CD8-positive, alpha-beta memory T cell (primary cell): Measurements from ENCODE around the gene SLC39A5. TPM values are rescaled to one million over a fixed set of nuclear protein-coding genes. Genes with fewer than 3 reads are reported as not detected.
"Not testable (repeated sequence)": the region's sequence is repeated elsewhere in the genome, so short reads cannot be mapped to it uniquely, and the experiment has no call there.

Source experiments
- CTCF ChIA-PET: fragments of 350-600 bp; sonication (Branson Sonifier 250); formaldehyde crosslinking; loops from one replicate; lab custom pipeline; 2021; ENCODE audit warnings: antibody characterized with exemption; lab: Charles Lee
- POLR2A ChIA-PET: fragments of 350-600 bp; sonication (Branson Sonifier 250); formaldehyde crosslinking; loops from one replicate; lab custom pipeline; 2021; ENCODE audit warnings: antibody characterized with exemption; lab: Charles Lee
- DNase-seq, 5 donors: peaks; one replicate each; pipeline versions ENCODE4 v3.0.0 to v3.0.0-alpha.2; 2020 to 2022; ENCODE audit warnings: mixed read lengths in 1 of 5
- H3K27ac ChIP-seq: one replicate; pipeline ENCODE4 v1.7.0; 2013; ENCODE audit warnings: low read depth, mild to moderate bottlenecking, low read length, moderate library complexity
- H3K27me3 ChIP-seq: 2 replicates; pipeline ENCODE4 v1.7.0; 2013; ENCODE audit warnings: low read length, mild to moderate bottlenecking; ENCODE audit not compliant: insufficient read depth, poor library complexity, severe bottlenecking
- H3K36me3 ChIP-seq: 2 replicates; pipeline ENCODE4 v1.7.0; 2013; ENCODE audit warnings: mild to moderate bottlenecking, low read length, moderate library complexity; ENCODE audit not compliant: insufficient read depth
- H3K4me1 ChIP-seq: 2 replicates; pipeline ENCODE4 v1.7.0; 2013; ENCODE audit warnings: mild to moderate bottlenecking, low read length, moderate library complexity; ENCODE audit not compliant: insufficient read depth
- H3K4me3 ChIP-seq: 2 replicates; pipeline ENCODE4 v1.7.0; 2013; ENCODE audit warnings: mild to moderate bottlenecking, low read length
- H3K9me3 ChIP-seq: 2 replicates; pipeline ENCODE4 v1.7.0; 2013; ENCODE audit warnings: mild to moderate bottlenecking, low read length
- H3K27ac Mint-ChIP-seq, 8 donors: one replicate each; pipeline ENCODE4 v1.8.0; 2020 to 2021; ENCODE audit warnings: mixed read lengths in 8 of 8, mild to moderate bottlenecking in 6 of 8, inconsistent platforms in 3 of 8, moderate library complexity in 3 of 8
- H3K27me3 Mint-ChIP-seq, 2 donors: one replicate each; pipeline ENCODE4 v1.8.0; 2020 to 2021; ENCODE audit warnings: mixed read lengths in 2 of 2, mild to moderate bottlenecking in 1 of 2, moderate library complexity in 1 of 2
- H3K36me3 Mint-ChIP-seq, 3 donors: one replicate each; pipeline ENCODE4 v1.8.0; 2020 to 2021; ENCODE audit warnings: mixed read lengths in 3 of 3, inconsistent platforms in 1 of 3, mild to moderate bottlenecking in 1 of 3
- H3K4me1 Mint-ChIP-seq, 3 donors: one replicate each; pipeline ENCODE4 v1.8.0; 2020 to 2021; ENCODE audit warnings: mixed read lengths in 3 of 3, inconsistent platforms in 1 of 3, mild to moderate bottlenecking in 1 of 3
- H3K4me3 Mint-ChIP-seq, 7 donors: one replicate each; pipeline ENCODE4 v1.8.0; 2020 to 2021; ENCODE audit warnings: mixed read lengths in 7 of 7, mild to moderate bottlenecking in 6 of 7, moderate library complexity in 4 of 7, inconsistent platforms in 2 of 7
- H3K9me3 Mint-ChIP-seq, 5 donors: one replicate each; pipeline ENCODE4 v1.8.0; 2020 to 2022; ENCODE audit warnings: mixed read lengths in 5 of 5, mild to moderate bottlenecking in 3 of 5, moderate library complexity in 2 of 5, inconsistent platforms in 1 of 5
- polyA plus RNA-seq: library from polyadenylated mRNA; unstranded; fragments of 300-500 nt; fragmentation: Illumina TruSeq; gene quantifications from one replicate; pipeline ENCODE4 v1.2.3, GENCODE V29; 2021
- total RNA-seq, 2 experiments: library from RNA; stranded (reverse); gene quantifications; one replicate each; pipeline ENCODE4 v1.2.3, GENCODE V29; 2021

SLC39A5 gene
- total and polyA plus RNA-seq, 3 experiments from 2014 or later: 0.35 to 0.62 TPM; not detected in 1

DNA sequence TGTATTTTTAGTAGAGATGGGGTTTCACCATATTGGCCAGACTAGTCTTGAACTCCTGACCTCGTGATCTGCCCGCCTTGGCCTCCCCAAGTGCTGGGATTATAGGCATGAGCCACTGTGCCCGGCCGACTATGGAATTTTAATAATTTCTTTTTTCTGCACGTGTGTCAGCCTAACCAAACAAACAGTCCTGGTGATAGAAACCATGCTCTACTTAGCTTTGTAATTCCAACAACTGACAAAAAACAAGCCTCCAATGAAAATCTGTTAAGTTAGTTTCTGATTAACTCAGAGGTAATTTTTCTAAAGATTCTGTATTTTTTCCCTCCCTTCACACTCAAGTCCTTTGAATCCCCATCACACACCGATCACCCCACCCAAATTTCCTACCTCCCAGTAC is 52.2 kb downstream of the SLC39A5 start:
- Histone ChIP-seq H3K36me3 (peaks cover 54% of the 10 kb centered on the region), H3K27me3 (no peaks in the 10 kb centered on the region), H3K9me3 (no peaks in the 10 kb centered on the region), H3K27ac (no peak overlapping the region), H3K4me1 (no peaks in the 10 kb centered on the region), H3K4me3 (no peak overlapping the region)
- Mint-ChIP-seq H3K9me3 (no peaks in the 10 kb centered on the region), H3K27ac (peak overlapping the region in 5 of 8 donors; percentile 37 to 75 (median 61)), H3K4me3 (no peak overlapping the region), H3K27me3 (no peaks in the 10 kb centered on the region), H3K36me3 (peaks cover 14 to 66% (median 15%) of the 10 kb centered on the region in 3 donors), H3K4me1 (peaks cover 5 to 9% (median 6%) of the 10 kb centered on the region in 3 donors)
- POLR2A ChIA-PET: no interaction called here
- DNase-seq: no peak
- CTCF ChIA-PET: no interaction called here

- POLR2A ChIA-PET: no interaction called here
- Histone ChIP-seq H3K27ac (no peak overlapping the region), H3K36me3 (peaks cover 54% of the 10 kb centered on the region), H3K4me3 (no peak overlapping the region), H3K9me3 (no peaks in the 10 kb centered on the region), H3K27me3 (no peaks in the 10 kb centered on the region), H3K4me1 (no peaks in the 10 kb centered on the region)
- CTCF ChIA-PET: no interaction called here
- Mint-ChIP-seq H3K4me1 (peaks cover 5 to 9% (median 6%) of the 10 kb centered on the region in 3 donors), H3K36me3 (peaks cover 14 to 65% (median 15%) of the 10 kb centered on the region in 3 donors), H3K4me3 (no peak overlapping the region), H3K9me3 (no peaks in the 10 kb centered on the region), H3K27ac (peak overlapping the region in 5 of 8 donors; percentile 11 to 75 (median 39)), H3K27me3 (no peaks in the 10 kb centered on the region)
- no peak for DNase-seq
Measured at GRCh38 chr12:56282579-56282978, 52.7 kb downstream of the SLC39A5 start.

- DNase-seq, H3K27ac Mint-ChIP-seq, H3K9me3 ChIP-seq, H3K27me3 Mint-ChIP-seq, H3K4me1 ChIP-seq, H3K4me3 ChIP-seq, H3K27ac ChIP-seq, H3K9me3 Mint-ChIP-seq, POLR2A ChIA-PET, H3K4me3 Mint-ChIP-seq, H3K27me3 ChIP-seq: not testable (repeated sequence)
- peaks cover 40% of the 10 kb centered on the region for H3K36me3 ChIP-seq
- Mint-ChIP-seq H3K4me1 (peaks cover 6 to 15% (median 9%) of the 10 kb centered on the region in 3 donors), H3K36me3 (peaks cover 11 to 60% (median 15%) of the 10 kb centered on the region in 3 donors)
- CTCF ChIA-PET: interaction anchor here (1.1 to 1.6 kb wide), 2 partner anchors 17 to 109 kb away, joined by 3 read pairs; no protein-coding TSS in a partner anchor
Measured at GRCh38 chr12:56284263-56284662, 54.4 kb downstream of the SLC39A5 start.

DNA sequence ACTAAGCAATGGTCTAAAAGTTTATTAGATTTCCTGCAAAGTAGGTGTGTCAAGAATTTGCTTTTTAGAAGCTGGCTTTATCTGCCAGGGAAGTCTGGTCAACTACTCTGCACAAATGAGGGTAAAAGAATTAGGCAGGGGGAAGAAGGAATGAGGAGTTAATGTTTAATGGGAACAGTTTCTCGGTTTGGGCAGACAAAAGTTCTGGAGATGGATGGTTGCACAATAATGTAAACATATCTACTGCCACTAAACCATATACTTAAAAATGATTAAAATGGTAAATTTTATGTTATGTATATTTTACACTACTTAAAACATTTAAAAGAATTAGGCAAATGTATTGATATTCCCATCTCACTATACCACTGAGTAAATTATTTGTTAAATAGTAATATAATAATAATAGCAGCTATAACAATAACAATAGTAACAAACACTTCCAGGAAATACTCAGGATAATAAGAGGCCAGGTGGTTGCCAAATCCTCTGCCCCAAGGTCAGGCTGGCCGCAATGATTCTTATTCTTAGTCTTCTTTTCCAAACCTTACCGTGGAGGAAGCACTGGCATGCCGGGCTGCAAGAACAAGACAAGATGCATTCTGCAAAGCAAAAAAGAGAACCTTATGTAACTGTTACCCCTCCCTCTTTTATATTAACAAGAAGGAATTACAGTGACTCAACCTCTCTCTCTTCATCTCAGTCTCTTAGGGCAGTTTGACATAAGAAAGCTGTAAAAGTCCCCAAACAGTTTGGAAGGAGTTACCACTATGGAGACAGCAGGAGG is 56.4 kb downstream of the SLC39A5 start:
- Mint-ChIP-seq H3K4me3 (no peak overlapping the region), H3K27ac (peak overlapping the region in 4 of 8 donors; percentile 4 to 88 (median 27)), H3K36me3 (peaks cover 7 to 63% (median 14%) of the 10 kb centered on the region in 3 donors), H3K9me3 (no peaks in the 10 kb centered on the region), H3K27me3 (no peaks in the 10 kb centered on the region), H3K4me1 (peaks cover 8 to 27% (median 12%) of the 10 kb centered on the region in 3 donors)
- no peak for DNase-seq
- H3K9me3 ChIP-seq: no peaks in the 10 kb centered on the region
- no peak overlapping the region for H3K27ac ChIP-seq
- peaks cover 5% of the 10 kb centered on the region for H3K4me1 ChIP-seq
- H3K27me3 ChIP-seq: no peaks in the 10 kb centered on the region
- ChIA-PET CTCF (interaction anchor here (1.1 to 1.2 kb wide), 2 partner anchors 14 to 15 kb away, joined by 3 to 4 read pairs; partner anchors contain the start of gene CS), POLR2A (no interaction called here)
- no peak overlapping the region for H3K4me3 ChIP-seq
- H3K36me3 ChIP-seq: peaks cover 35% of the 10 kb centered on the region

Other genes starting within 250 kb of the SLC39A5 start
- gene SUOX, start 232.8 kb upstream of the SLC39A5 start, total RNA-seq: 1 to 10 TPM; 2.3 to 2.5 TPM
- gene SUOX, start 232.8 kb upstream of the SLC39A5 start, polyA plus RNA-seq: 0.90 TPM
- 10 to 100 TPM; 11.0 to 11.6 TPM for gene IKZF4, start 209.0 kb upstream of the SLC39A5 start, total RNA-seq
- 0.86 TPM for gene IKZF4, start 209.0 kb upstream of the SLC39A5 start, polyA plus RNA-seq
- 10 to 100 TPM; 48.8 to 59.9 TPM for gene RPS26, start 188.1 kb upstream of the SLC39A5 start, total RNA-seq
- gene RPS26, start 188.1 kb upstream of the SLC39A5 start, polyA plus RNA-seq: 1,127 TPM
- 1 to 10 TPM; 1.7 to 1.9 TPM for gene ERBB3, start 149.9 kb upstream of the SLC39A5 start, total RNA-seq
- gene ERBB3, start 149.9 kb upstream of the SLC39A5 start, polyA plus RNA-seq: 0.63 TPM
- gene PA2G4, start 125.5 kb upstream of the SLC39A5 start, total RNA-seq: 100 to 1,000 TPM; 468 to 504 TPM
- gene PA2G4, start 125.5 kb upstream of the SLC39A5 start, polyA plus RNA-seq: 249 TPM
- 1,000 to 10,000 TPM; 5,711 to 5,990 TPM for gene RPL41, start 113.4 kb upstream of the SLC39A5 start, total RNA-seq
- gene RPL41, start 113.4 kb upstream of the SLC39A5 start, polyA plus RNA-seq: 7,268 TPM
- gene ZC3H10, start 111.8 kb upstream of the SLC39A5 start, total RNA-seq: 1 to 10 TPM; 8.1 to 9.0 TPM
- gene ZC3H10, start 111.8 kb upstream of the SLC39A5 start, polyA plus RNA-seq: 3.2 TPM
- gene ESYT1, start 101.8 kb upstream of the SLC39A5 start, total RNA-seq: 100 to 1,000 TPM; 185 to 191 TPM
- gene ESYT1, start 101.8 kb upstream of the SLC39A5 start, polyA plus RNA-seq: 374 TPM
- 10 to 100 TPM; 68.6 to 70.0 TPM for gene MYL6B, start 77.5 kb upstream of the SLC39A5 start, total RNA-seq
- 6.2 TPM for gene MYL6B, start 77.5 kb upstream of the SLC39A5 start, polyA plus RNA-seq
- gene MYL6, start 71.7 kb upstream of the SLC39A5 start, total RNA-seq: 1,000 to 10,000 TPM; 1,010 to 1,017 TPM
- gene MYL6, start 71.7 kb upstream of the SLC39A5 start, polyA plus RNA-seq: 2,423 TPM
- 100 to 1,000 TPM; 107 to 118 TPM for gene SMARCC2, start 40.6 kb upstream of the SLC39A5 start, total RNA-seq
- 92.4 TPM for gene SMARCC2, start 40.6 kb upstream of the SLC39A5 start, polyA plus RNA-seq
- gene RNF41, start 8.1 kb upstream of the SLC39A5 start, total RNA-seq: 10 to 100 TPM; 41.2 to 42.3 TPM
- 47.4 TPM for gene RNF41, start 8.1 kb upstream of the SLC39A5 start, polyA plus RNA-seq
- gene NABP2, start 5.7 kb upstream of the SLC39A5 start, total RNA-seq: 100 to 1,000 TPM; 102 to 104 TPM
- 4.6 TPM for gene NABP2, start 5.7 kb upstream of the SLC39A5 start, polyA plus RNA-seq
- 10 to 100 TPM; 67.0 to 69.9 TPM for gene ANKRD52, start 28.3 kb downstream of the SLC39A5 start, total RNA-seq
- gene ANKRD52, start 28.3 kb downstream of the SLC39A5 start, polyA plus RNA-seq: 16.1 TPM
- gene COQ10A, start 36.9 kb downstream of the SLC39A5 start, total RNA-seq: 10 to 100 TPM; 14.3 to 14.4 TPM
- 14.2 TPM for gene COQ10A, start 36.9 kb downstream of the SLC39A5 start, polyA plus RNA-seq
- gene CS, start 70.3 kb downstream of the SLC39A5 start, total RNA-seq: 100 to 1,000 TPM; 279 to 286 TPM
- gene CS, start 70.3 kb downstream of the SLC39A5 start, polyA plus RNA-seq: 78.8 TPM
- 100 to 1,000 TPM; 165 to 167 TPM for gene CNPY2, start 85.9 kb downstream of the SLC39A5 start, total RNA-seq
- gene CNPY2, start 85.9 kb downstream of the SLC39A5 start, polyA plus RNA-seq: 188 TPM
- 10 to 100 TPM; 36.6 to 40.4 TPM for gene PAN2, start 103.9 kb downstream of the SLC39A5 start, total RNA-seq
- gene PAN2, start 103.9 kb downstream of the SLC39A5 start, polyA plus RNA-seq: 5.4 TPM
- gene IL23A, start 108.8 kb downstream of the SLC39A5 start, total RNA-seq: 10 to 100 TPM; 26.9 to 29.6 TPM
- 26.4 TPM for gene IL23A, start 108.8 kb downstream of the SLC39A5 start, polyA plus RNA-seq
- gene STAT2, start 130.1 kb downstream of the SLC39A5 start, total RNA-seq: 10 to 100 TPM; 61.6 to 63.5 TPM
- gene STAT2, start 130.1 kb downstream of the SLC39A5 start, polyA plus RNA-seq: 65.0 TPM
- gene APOF, start 132.8 kb downstream of the SLC39A5 start, total RNA-seq: not detected
- not detected for gene APOF, start 132.8 kb downstream of the SLC39A5 start, polyA plus RNA-seq
- gene TIMELESS, start 219.4 kb downstream of the SLC39A5 start, total RNA-seq: 10 to 100 TPM; 61.9 to 64.1 TPM
- 3.9 TPM for gene TIMELESS, start 219.4 kb downstream of the SLC39A5 start, polyA plus RNA-seq
- not detected for gene MIP, start 224.6 kb downstream of the SLC39A5 start, total RNA-seq
- gene MIP, start 224.6 kb downstream of the SLC39A5 start, polyA plus RNA-seq: 0.07 TPM
- gene SPRYD4, start 238.5 kb downstream of the SLC39A5 start, total RNA-seq: 1 to 10 TPM; 3.7 to 3.9 TPM
- 1.1 TPM for gene SPRYD4, start 238.5 kb downstream of the SLC39A5 start, polyA plus RNA-seq